GM13976 (cell line): ENCODE data around the gene POLR1A.

ENCODE experiments used
- DNase-seq: peaks from one replicate; pipeline ENCODE4 v3.0.0; 2012; ENCODE audit warnings: low spot score
- CTCF ChIP-seq: IDR thresholded peaks from 2 replicates; pipeline ENCODE4 v1.5.1; 2012; ENCODE audit warnings: borderline replicate concordance, mild to moderate bottlenecking; ENCODE audit not compliant: insufficient read depth; ENCODE audit errors: extremely low read depth, missing control alignments, control extremely low read depth
- in situ Hi-C: fragments of 300-500 bp; cut with MboI; formaldehyde crosslinking; loops from one replicate; pipeline ENCODE4 v1.12.0; 2022; ENCODE audit warnings: low sequenced_read_pairs, mixed read lengths, inconsistent platforms; ENCODE audit not compliant: unreplicated experiment

The POLR1A gene

GRCh38 chr2:86015699-86016098, 90.0 kb downstream of the POLR1A start:
- TF ChIP-seq CTCF = no peak
- in situ Hi-C loops = no loop called here
- no peak for DNase-seq

- no peak for DNase-seq
- TF ChIP-seq CTCF = no peak
- in situ Hi-C loops = no loop called here
These were observed 90.7 kb downstream of the POLR1A start for GRCh38 chr2:86015006-86015405.

- no peak for DNase-seq
- in situ Hi-C loops = no loop called here
- TF ChIP-seq CTCF = no peak
These were observed 91.2 kb downstream of the POLR1A start for GRCh38 chr2:86014493-86014892.

GRCh38 chr2:86012007-86012712, 93.5 kb downstream of the POLR1A start:
- TF ChIP-seq CTCF = no peak
- no peak for DNase-seq
- in situ Hi-C loops = no loop called here

GRCh38 chr2:86011449-86011941, 94.2 kb downstream of the POLR1A start:
- no peak for DNase-seq
- in situ Hi-C loops = no loop called here
- TF ChIP-seq CTCF = no peak

- in situ Hi-C loops = no loop called here
- no peak for TF ChIP-seq CTCF
- DNase-seq = no peak
These were observed 95.6 kb downstream of the POLR1A start for GRCh38 chr2:86010083-86010482.
